K562 (cell line): Measurements from ENCODE around the gene HTR1D.

Experiments used
- FOXJ3 ChIP-seq: sonication (generic); formaldehyde crosslinking; IDR thresholded peaks from 2 replicates; pipeline ENCODE4 v1.4.0; 2020; ENCODE audit warnings: mild to moderate bottlenecking, missing genetic modification reagents
- TF ChIP-seq, protein P1 (sequence below), 3 experiments: IDR thresholded peaks in 2 of 3; conservative IDR thresholded peaks in 1 of 3; 2 replicates each; pipeline ENCODE4 v1.5.1; 2011 to 2012; ENCODE audit warnings: low read length in 3 of 3, mild to moderate bottlenecking in 3 of 3, control low read depth in 2 of 3, improper control_type of control experiment in 1 of 3, inconsistent platforms in 1 of 3, low read depth in 1 of 3, mixed read lengths in 1 of 3, moderate library complexity in 1 of 3; ENCODE audit not compliant: insufficient read depth in 2 of 3

DNA sequence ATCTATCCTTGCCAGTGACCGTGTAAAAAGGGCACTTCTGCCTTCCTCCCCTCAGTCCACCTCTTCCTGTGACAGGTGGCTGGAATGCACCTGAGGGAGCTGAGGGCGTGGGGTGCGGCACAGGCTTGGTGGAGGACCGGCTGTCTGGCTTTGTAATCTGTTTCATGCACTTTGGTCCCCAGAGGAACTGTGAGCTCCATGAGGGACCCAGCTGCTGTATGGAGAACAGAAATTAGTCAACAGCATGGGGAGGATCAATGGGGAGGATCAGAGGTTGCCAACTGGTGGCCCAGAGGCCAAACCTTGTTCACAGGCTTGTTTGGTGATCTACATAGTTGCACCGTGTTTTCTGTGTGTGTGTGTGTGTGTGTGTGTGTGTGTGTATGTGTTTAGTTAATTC lies 29.7 kb downstream of the HTR1D start:
- no peak for TF ChIP-seq FOXJ3 (CRISPR knock-in tag)
- TF ChIP-seq, protein P1, sequence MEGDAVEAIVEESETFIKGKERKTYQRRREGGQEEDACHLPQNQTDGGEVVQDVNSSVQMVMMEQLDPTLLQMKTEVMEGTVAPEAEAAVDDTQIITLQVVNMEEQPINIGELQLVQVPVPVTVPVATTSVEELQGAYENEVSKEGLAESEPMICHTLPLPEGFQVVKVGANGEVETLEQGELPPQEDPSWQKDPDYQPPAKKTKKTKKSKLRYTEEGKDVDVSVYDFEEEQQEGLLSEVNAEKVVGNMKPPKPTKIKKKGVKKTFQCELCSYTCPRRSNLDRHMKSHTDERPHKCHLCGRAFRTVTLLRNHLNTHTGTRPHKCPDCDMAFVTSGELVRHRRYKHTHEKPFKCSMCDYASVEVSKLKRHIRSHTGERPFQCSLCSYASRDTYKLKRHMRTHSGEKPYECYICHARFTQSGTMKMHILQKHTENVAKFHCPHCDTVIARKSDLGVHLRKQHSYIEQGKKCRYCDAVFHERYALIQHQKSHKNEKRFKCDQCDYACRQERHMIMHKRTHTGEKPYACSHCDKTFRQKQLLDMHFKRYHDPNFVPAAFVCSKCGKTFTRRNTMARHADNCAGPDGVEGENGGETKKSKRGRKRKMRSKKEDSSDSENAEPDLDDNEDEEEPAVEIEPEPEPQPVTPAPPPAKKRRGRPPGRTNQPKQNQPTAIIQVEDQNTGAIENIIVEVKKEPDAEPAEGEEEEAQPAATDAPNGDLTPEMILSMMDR (IDR thresholded peaks at IDR 0.05 in 2 of 3, conservative IDR thresholded peaks at IDR 0.05 in 1 of 3; ENCODE audit: insufficient read depth in 2 of 3, low read depth in 1 of 3, low read length in 3 of 3) = no peak
